WTC11 (cell line): ENCODE data around the gene BCL2L11. TPM values are rescaled to one million over a fixed set of nuclear protein-coding genes. Genes with fewer than 3 reads are reported as not detected.

ENCODE experiments used
- ATAC-seq: fragments of 200-7000 bp; cut with Tn5 transposase; 2 replicates; pipeline ENCODE4 v1.10.0; 2021; ENCODE audit warnings: mild to moderate bottlenecking, moderate library complexity
- CTCF ChIA-PET: fragments of 300-600 bp; sonication (Branson Sonifier 250); formaldehyde crosslinking; loops from one replicate; lab custom pipeline; 2021; ENCODE audit warnings: antibody characterized with exemption; lab: Charles Lee
- POLR2A ChIA-PET: fragments of 350-600 bp; sonication (Branson Sonifier 250); formaldehyde crosslinking; loops from one replicate; lab custom pipeline; 2021; ENCODE audit warnings: antibody characterized with exemption; lab: Charles Lee
- DNase-seq: peaks from one replicate; pipeline ENCODE4 v3.0.0; 2021; ENCODE audit warnings: low spot score
- H3K27ac Mint-ChIP-seq: 2 replicates; pipeline ENCODE4 v1.8.0; 2021; ENCODE audit warnings: mixed read lengths
- H3K27me3 Mint-ChIP-seq: 2 replicates; pipeline ENCODE4 v1.8.0; 2021; ENCODE audit warnings: low read depth, mild to moderate bottlenecking, moderate library complexity, mixed read lengths
- H3K36me3 Mint-ChIP-seq: 2 replicates; pipeline ENCODE4 v1.8.0; 2021; ENCODE audit warnings: mixed read lengths
- H3K4me1 Mint-ChIP-seq: 2 replicates; pipeline ENCODE4 v1.8.0; 2022; ENCODE audit warnings: mixed read lengths
- H3K4me3 Mint-ChIP-seq: 2 replicates; pipeline ENCODE4 v1.8.0; 2021; ENCODE audit warnings: mild to moderate bottlenecking, moderate library complexity, mixed read lengths
- H3K9me3 Mint-ChIP-seq: 2 replicates; pipeline ENCODE4 v1.8.0; 2021; ENCODE audit warnings: mixed read lengths
- ARID4B ChIP-seq: sonication (generic); formaldehyde crosslinking; IDR thresholded peaks from 2 replicates; pipeline ENCODE4 v1.8.0; 2023; ENCODE audit warnings: missing genetic modification reagents, mild to moderate bottlenecking, borderline replicate concordance
- ELF4 ChIP-seq: sonication (generic); formaldehyde crosslinking; IDR thresholded peaks from 2 replicates; pipeline ENCODE4 v1.8.1; 2022; ENCODE audit warnings: low read depth, mild to moderate bottlenecking, moderate library complexity, missing genetic modification reagents
- GABPB1 ChIP-seq: sonication (generic); formaldehyde crosslinking; IDR thresholded peaks from 2 replicates; pipeline ENCODE4 v1.8.1; 2023; ENCODE audit warnings: mild to moderate bottlenecking, missing genetic modification reagents
- GRHL2 ChIP-seq: fragments of 250-450 bp; sonication (Bioruptor Pico); IDR thresholded peaks from 2 replicates; pipeline ENCODE4 v1.8.0; 2022; ENCODE audit warnings: mild to moderate bottlenecking, moderate library complexity; ENCODE audit not compliant: insufficient replicate concordance, severe bottlenecking
- GTF2I ChIP-seq: fragments of 250-450 bp; sonication (Bioruptor Pico); conservative IDR thresholded peaks from 2 replicates; pipeline ENCODE4 v1.4.0; 2021; ENCODE audit warnings: mild to moderate bottlenecking
- HMGA2 ChIP-seq: fragments of 250-450 bp; sonication (Bioruptor Pico); IDR thresholded peaks from 2 replicates; pipeline ENCODE4 v1.4.0; 2021; ENCODE audit warnings: mild to moderate bottlenecking, moderate library complexity
- MYBL2 ChIP-seq: sonication (generic); formaldehyde crosslinking; IDR thresholded peaks from 2 replicates; pipeline ENCODE4 v1.8.1; 2023; ENCODE audit warnings: mild to moderate bottlenecking, moderate library complexity, missing genetic modification reagents
- NR2C2 ChIP-seq: sonication (generic); formaldehyde crosslinking; IDR thresholded peaks from 2 replicates; pipeline ENCODE4 v1.8.0; 2022; ENCODE audit warnings: mild to moderate bottlenecking, missing genetic modification reagents
- TCF7 ChIP-seq: sonication (generic); formaldehyde crosslinking; IDR thresholded peaks from 2 replicates; pipeline ENCODE4 v1.8.0; 2022; ENCODE audit warnings: mild to moderate bottlenecking, low read depth, missing genetic modification reagents, moderate library complexity
- ZNF138 ChIP-seq: sonication (generic); formaldehyde crosslinking; conservative IDR thresholded peaks from 2 replicates; pipeline ENCODE4 v1.8.1; 2022; ENCODE audit warnings: mild to moderate bottlenecking, moderate library complexity, missing genetic modification reagents
- ZNF423 ChIP-seq: fragments of 250-450 bp; sonication (Bioruptor Pico); IDR thresholded peaks from 2 replicates; pipeline ENCODE4 v2.1.2; 2022; ENCODE audit warnings: mild to moderate bottlenecking, moderate library complexity
- total RNA-seq: library from RNA; stranded (reverse); gene quantifications from 3 replicates; pipeline ENCODE4 v1.2.3, GENCODE V29; 2021
- TF ChIP-seq, protein P1 (sequence below): sonication (generic); formaldehyde crosslinking; IDR thresholded peaks from 2 replicates; pipeline ENCODE4 v1.8.0; 2022; ENCODE audit warnings: missing genetic modification reagents
- TF ChIP-seq, protein P2 (sequence below): fragments of 250-450 bp; sonication (Bioruptor Pico); IDR thresholded peaks from 2 replicates; pipeline ENCODE4 v1.9.0; 2021; ENCODE audit warnings: mild to moderate bottlenecking, borderline replicate concordance
- TF ChIP-seq, protein P3 (sequence below): sonication (generic); formaldehyde crosslinking; IDR thresholded peaks from 2 replicates; pipeline ENCODE4 v1.8.1; 2023; ENCODE audit warnings: mild to moderate bottlenecking, missing genetic modification reagents, moderate library complexity
- TF ChIP-seq, protein P4 (sequence below): fragments of 250-450 bp; sonication (Bioruptor Pico); conservative IDR thresholded peaks from 2 replicates; pipeline ENCODE4 v1.9.0; 2021; ENCODE audit warnings: mild to moderate bottlenecking

Gene BCL2L11
- total RNA-seq, 1 experiment from 2014 or later, result 19.3 TPM

DNA sequence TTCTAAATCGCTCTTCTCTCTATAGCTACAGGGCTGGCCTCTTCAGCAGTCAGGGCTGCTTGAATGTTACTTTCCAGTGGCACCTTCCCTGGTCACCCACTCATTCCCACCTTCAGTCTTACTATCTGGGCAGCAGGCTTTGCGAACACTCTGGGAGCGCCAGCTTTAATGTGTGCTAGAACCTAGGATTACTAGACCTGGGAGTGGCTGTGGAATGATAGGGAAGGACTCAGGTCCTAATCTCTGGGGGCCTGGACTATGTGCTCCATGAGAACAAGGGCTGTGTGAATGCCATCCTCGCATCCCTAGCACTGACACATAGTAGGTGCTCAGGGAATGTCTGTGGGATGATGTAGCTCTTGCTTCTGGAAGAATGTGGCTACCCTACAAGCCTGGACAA lies 57.6 kb downstream of the BCL2L11 start:
- ChIA-PET POLR2A (no interaction called here), CTCF (no interaction called here)
- Mint-ChIP-seq H3K36me3 (no peaks in the 10 kb centered on the region), H3K4me3 (no peak overlapping the region), H3K27ac (no peak overlapping the region), H3K27me3 (peaks cover 6% of the 10 kb centered on the region), H3K4me1 (peaks cover 16% of the 10 kb centered on the region), H3K9me3 (no peaks in the 10 kb centered on the region)
- ATAC-seq (no peak), DNase-seq (no peak)
- TF ChIP-seq GRHL2 (CRISPR knock-in tag) (no peak), TCF7 (CRISPR knock-in tag) (no peak), ZNF138 (CRISPR knock-in tag) (no peak), GABPB1 (no peak), ZNF423 (no peak), HMGA2 (CRISPR knock-in tag) (no peak), GTF2I (CRISPR knock-in tag) (no peak), ELF4 (CRISPR knock-in tag) (no peak), MYBL2 (no peak)
- TF ChIP-seq, protein P1, sequence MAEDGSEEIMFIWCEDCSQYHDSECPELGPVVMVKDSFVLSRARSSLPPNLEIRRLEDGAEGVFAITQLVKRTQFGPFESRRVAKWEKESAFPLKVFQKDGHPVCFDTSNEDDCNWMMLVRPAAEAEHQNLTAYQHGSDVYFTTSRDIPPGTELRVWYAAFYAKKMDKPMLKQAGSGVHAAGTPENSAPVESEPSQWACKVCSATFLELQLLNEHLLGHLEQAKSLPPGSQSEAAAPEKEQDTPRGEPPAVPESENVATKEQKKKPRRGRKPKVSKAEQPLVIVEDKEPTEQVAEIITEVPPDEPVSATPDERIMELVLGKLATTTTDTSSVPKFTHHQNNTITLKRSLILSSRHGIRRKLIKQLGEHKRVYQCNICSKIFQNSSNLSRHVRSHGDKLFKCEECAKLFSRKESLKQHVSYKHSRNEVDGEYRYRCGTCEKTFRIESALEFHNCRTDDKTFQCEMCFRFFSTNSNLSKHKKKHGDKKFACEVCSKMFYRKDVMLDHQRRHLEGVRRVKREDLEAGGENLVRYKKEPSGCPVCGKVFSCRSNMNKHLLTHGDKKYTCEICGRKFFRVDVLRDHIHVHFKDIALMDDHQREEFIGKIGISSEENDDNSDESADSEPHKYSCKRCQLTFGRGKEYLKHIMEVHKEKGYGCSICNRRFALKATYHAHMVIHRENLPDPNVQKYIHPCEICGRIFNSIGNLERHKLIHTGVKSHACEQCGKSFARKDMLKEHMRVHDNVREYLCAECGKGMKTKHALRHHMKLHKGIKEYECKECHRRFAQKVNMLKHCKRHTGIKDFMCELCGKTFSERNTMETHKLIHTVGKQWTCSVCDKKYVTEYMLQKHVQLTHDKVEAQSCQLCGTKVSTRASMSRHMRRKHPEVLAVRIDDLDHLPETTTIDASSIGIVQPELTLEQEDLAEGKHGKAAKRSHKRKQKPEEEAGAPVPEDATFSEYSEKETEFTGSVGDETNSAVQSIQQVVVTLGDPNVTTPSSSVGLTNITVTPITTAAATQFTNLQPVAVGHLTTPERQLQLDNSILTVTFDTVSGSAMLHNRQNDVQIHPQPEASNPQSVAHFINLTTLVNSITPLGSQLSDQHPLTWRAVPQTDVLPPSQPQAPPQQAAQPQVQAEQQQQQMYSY, result no peak
- TF ChIP-seq, protein P2, sequence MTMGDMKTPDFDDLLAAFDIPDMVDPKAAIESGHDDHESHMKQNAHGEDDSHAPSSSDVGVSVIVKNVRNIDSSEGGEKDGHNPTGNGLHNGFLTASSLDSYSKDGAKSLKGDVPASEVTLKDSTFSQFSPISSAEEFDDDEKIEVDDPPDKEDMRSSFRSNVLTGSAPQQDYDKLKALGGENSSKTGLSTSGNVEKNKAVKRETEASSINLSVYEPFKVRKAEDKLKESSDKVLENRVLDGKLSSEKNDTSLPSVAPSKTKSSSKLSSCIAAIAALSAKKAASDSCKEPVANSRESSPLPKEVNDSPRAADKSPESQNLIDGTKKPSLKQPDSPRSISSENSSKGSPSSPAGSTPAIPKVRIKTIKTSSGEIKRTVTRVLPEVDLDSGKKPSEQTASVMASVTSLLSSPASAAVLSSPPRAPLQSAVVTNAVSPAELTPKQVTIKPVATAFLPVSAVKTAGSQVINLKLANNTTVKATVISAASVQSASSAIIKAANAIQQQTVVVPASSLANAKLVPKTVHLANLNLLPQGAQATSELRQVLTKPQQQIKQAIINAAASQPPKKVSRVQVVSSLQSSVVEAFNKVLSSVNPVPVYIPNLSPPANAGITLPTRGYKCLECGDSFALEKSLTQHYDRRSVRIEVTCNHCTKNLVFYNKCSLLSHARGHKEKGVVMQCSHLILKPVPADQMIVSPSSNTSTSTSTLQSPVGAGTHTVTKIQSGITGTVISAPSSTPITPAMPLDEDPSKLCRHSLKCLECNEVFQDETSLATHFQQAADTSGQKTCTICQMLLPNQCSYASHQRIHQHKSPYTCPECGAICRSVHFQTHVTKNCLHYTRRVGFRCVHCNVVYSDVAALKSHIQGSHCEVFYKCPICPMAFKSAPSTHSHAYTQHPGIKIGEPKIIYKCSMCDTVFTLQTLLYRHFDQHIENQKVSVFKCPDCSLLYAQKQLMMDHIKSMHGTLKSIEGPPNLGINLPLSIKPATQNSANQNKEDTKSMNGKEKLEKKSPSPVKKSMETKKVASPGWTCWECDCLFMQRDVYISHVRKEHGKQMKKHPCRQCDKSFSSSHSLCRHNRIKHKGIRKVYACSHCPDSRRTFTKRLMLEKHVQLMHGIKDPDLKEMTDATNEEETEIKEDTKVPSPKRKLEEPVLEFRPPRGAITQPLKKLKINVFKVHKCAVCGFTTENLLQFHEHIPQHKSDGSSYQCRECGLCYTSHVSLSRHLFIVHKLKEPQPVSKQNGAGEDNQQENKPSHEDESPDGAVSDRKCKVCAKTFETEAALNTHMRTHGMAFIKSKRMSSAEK, result no peak
- TF ChIP-seq, protein P3, sequence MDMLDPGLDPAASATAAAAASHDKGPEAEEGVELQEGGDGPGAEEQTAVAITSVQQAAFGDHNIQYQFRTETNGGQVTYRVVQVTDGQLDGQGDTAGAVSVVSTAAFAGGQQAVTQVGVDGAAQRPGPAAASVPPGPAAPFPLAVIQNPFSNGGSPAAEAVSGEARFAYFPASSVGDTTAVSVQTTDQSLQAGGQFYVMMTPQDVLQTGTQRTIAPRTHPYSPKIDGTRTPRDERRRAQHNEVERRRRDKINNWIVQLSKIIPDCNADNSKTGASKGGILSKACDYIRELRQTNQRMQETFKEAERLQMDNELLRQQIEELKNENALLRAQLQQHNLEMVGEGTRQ (CRISPR knock-in tag), result no peak

GRCh38 chr2:111178730-111179405 lies 58.2 kb downstream of the BCL2L11 start:
- Mint-ChIP-seq H3K27me3 (peaks cover 6% of the 10 kb centered on the region), H3K4me1 (peaks cover 11% of the 10 kb centered on the region), H3K4me3 (no peak overlapping the region), H3K27ac (no peak overlapping the region), H3K36me3 (no peaks in the 10 kb centered on the region), H3K9me3 (no peaks in the 10 kb centered on the region)
- POLR2A ChIA-PET, result no interaction called here
- ATAC-seq (no peak), DNase-seq (no peak)
- CTCF ChIA-PET, result no interaction called here
- TF ChIP-seq NR2C2 (CRISPR knock-in tag) (no peak), GRHL2 (CRISPR knock-in tag) (no peak), ARID4B (CRISPR knock-in tag) (no peak)
- TF ChIP-seq, protein P4, sequence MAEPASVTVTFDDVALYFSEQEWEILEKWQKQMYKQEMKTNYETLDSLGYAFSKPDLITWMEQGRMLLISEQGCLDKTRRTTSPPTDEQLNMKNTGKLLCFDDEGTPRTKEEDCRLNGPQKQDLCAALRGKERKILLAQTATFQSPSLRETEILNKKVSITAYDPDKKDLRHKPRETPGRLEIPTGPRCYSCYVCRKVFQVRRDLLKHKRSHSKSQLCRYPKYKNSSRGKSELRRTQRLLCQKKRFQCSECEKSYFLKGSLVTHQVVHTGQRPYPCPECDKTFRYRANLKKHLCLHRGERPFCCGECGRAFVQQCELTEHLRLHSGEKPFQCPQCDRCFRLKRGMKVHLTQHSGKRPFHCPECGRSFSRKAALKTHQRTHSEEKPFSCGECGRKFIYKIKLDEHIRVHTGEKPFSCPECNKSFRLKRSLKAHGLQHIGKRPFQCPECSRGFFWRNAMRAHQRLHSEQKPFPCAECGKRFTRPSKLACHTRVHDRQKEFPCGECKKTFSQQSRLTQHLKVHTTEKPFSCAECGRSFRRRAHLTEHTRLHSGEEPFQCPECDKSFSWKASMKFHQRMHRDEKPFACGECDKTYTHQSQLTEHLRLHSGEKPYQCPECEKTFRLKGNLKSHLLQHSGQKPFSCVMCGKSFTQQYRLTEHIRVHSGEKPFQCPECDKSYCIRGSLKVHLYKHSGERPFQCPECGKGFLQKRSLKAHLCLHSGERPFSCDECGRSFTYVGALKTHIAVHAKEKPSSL (CRISPR knock-in tag), result no peak
- TF ChIP-seq, protein P3 (CRISPR knock-in tag), result no peak
